Cardiac fibroblast (primary cell): ENCODE results near the gene USH2A.

ENCODE experiments used
- DNase-seq, 2 donors: peaks; one replicate each; pipeline versions ENCODE4 v3.0.0 to v3.0.0-alpha.2; 2010; ENCODE audit warnings: low read depth in 2 of 2
- H3K4me3 ChIP-seq, 2 donors: replicated peaks in 1 of 2; 1 replicate in 1 of 2; 2 replicates in 1 of 2; pipeline ENCODE4 v1.5.1; 2011; ENCODE audit warnings: low read depth in 2 of 2, low read length in 2 of 2, mild to moderate bottlenecking in 2 of 2, moderate library complexity in 1 of 2
- TF ChIP-seq, protein P1 (sequence below): IDR thresholded peaks from one replicate; pipeline ENCODE4 v1.5.1; 2011; ENCODE audit warnings: low read depth, mild to moderate bottlenecking, low read length, inconsistent platforms

USH2A gene

GRCh38 chr1:216331211-216331610, 92.0 kb downstream of the USH2A start:
- no peak overlapping the region for H3K4me3 ChIP-seq
- TF ChIP-seq, protein P1, sequence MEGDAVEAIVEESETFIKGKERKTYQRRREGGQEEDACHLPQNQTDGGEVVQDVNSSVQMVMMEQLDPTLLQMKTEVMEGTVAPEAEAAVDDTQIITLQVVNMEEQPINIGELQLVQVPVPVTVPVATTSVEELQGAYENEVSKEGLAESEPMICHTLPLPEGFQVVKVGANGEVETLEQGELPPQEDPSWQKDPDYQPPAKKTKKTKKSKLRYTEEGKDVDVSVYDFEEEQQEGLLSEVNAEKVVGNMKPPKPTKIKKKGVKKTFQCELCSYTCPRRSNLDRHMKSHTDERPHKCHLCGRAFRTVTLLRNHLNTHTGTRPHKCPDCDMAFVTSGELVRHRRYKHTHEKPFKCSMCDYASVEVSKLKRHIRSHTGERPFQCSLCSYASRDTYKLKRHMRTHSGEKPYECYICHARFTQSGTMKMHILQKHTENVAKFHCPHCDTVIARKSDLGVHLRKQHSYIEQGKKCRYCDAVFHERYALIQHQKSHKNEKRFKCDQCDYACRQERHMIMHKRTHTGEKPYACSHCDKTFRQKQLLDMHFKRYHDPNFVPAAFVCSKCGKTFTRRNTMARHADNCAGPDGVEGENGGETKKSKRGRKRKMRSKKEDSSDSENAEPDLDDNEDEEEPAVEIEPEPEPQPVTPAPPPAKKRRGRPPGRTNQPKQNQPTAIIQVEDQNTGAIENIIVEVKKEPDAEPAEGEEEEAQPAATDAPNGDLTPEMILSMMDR, result no peak
- DNase-seq, result no peak

- no peak overlapping the region for H3K4me3 ChIP-seq
- TF ChIP-seq, protein P1, result no peak
- peak; percentile 3 to 20 for DNase-seq
Measured at GRCh38 chr1:216330262-216330661, 93.0 kb downstream of the USH2A start.

DNA sequence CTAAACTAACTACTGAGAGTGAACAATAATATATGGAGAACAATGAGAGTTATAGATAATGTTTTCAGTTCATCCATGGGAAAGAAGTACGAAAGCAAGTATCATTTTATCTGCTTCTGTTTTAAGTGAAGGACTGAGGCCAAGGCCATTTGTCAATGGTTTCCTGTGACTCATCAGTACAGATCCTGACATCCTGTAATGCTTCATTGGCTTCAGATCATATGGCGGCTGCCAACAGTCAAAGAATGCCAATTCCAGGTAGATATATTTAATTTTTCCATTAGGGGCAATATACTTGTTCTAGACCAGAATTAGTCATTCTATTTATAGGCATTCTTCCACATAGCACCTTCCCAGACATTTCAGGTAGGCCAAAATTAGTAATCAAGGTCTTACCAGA, 97.3 kb downstream of the USH2A start:
- DNase-seq, result peak in 1 of 2 donors; percentile 19
- H3K4me3 ChIP-seq, result no peak overlapping the region
- TF ChIP-seq, protein P1, result no peak

GRCh38 chr1:216325336-216325735, 97.9 kb downstream of the USH2A start:
- DNase-seq, result no peak
- TF ChIP-seq, protein P1, result no peak
- no peak overlapping the region for H3K4me3 ChIP-seq

DNA sequence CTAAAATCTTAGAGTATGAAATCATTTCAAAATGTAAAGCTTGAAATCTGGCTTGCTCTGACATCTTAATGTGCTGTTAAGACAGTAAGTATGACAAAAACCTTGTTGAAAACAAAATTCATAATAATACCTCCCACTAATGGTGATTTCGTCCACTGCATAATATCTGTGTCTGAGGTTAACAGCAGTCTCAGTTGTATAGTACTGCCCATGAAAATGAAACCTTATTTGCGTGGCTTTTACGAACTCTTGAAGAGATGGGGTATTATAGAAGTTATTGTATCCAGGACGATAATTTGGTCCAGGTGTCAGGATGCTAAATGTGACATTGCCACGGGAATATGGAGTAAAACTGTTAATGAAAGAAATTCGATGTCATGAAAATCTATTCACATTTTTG, 99.9 kb downstream of the USH2A start:
- TF ChIP-seq, protein P1, result no peak
- DNase-seq, result no peak
- H3K4me3 ChIP-seq, result no peak overlapping the region

GRCh38 chr1:216314379-216315095, 108.7 kb downstream of the USH2A start:
- TF ChIP-seq, protein P1, result no peak
- H3K4me3 ChIP-seq, result no peak overlapping the region
- DNase-seq, result peak in 1 of 2 donors; percentile 64

- DNase-seq, result peak; percentile 65 to 78
- TF ChIP-seq, protein P1, result peak; percentile 59
- H3K4me3 ChIP-seq, result no peak overlapping the region
Measured at GRCh38 chr1:216310776-216311175, 112.5 kb downstream of the USH2A start.
